Keratinocyte (primary cell): ENCODE measurements around the gene MGAT5. TPM values are rescaled to one million over a fixed set of nuclear protein-coding genes. Genes with fewer than 3 reads are reported as not detected.

Source experiments
- DNase-seq: peaks from one replicate; pipeline ENCODE4 v3.0.0-alpha.2; 2011; ENCODE audit warnings: low read depth, missing footprints, low spot score
- FAIRE-seq: peaks from 2 replicates; lab custom pipeline; 2011; peaks lifted over from hg19 to GRCh38; lab: Jason Lieb, UNC
- H2AFZ ChIP-seq: 2 replicates; pipeline ENCODE4 v1.6.0; 2012; ENCODE audit warnings: low read length, control low read depth, inconsistent platforms; ENCODE audit not compliant: control insufficient read depth
- H3K27ac ChIP-seq: 2 replicates; pipeline ENCODE4 v1.5.1; 2011; ENCODE audit warnings: low read length; ENCODE audit not compliant: control insufficient read depth, insufficient read depth
- H3K27me3 ChIP-seq: 3 replicates; pipeline ENCODE4 v1.6.0; 2011; ENCODE audit warnings: low read length; ENCODE audit not compliant: control insufficient read depth, insufficient read depth; ENCODE audit errors: extremely low read depth
- H3K36me3 ChIP-seq, 2 experiments: 2 replicates in 1 of 2; 3 replicates in 1 of 2; pipeline ENCODE4 v1.5.1; 2011; ENCODE audit warnings: low read length in 2 of 2, mild to moderate bottlenecking in 1 of 2; ENCODE audit not compliant: control insufficient read depth in 2 of 2, insufficient read depth in 2 of 2; ENCODE audit errors: extremely low read depth in 1 of 2
- H3K4me1 ChIP-seq: 3 replicates; pipeline ENCODE4 v1.5.1; 2011; ENCODE audit warnings: low read length; ENCODE audit not compliant: control insufficient read depth, insufficient read depth; ENCODE audit errors: extremely low read depth
- H3K4me2 ChIP-seq: 3 replicates; pipeline ENCODE4 v1.6.0; 2011; ENCODE audit warnings: low read depth, low read length; ENCODE audit not compliant: control insufficient read depth, insufficient read depth; ENCODE audit errors: extremely low read depth
- H3K4me3 ChIP-seq, 3 experiments: fragments of 200-600 bp in 1 of 3; sonication (generic) in 1 of 3; 2 replicates in 2 of 3; 3 replicates in 1 of 3; pipeline ENCODE4 v1.5.1; 2011 to 2016; ENCODE audit warnings: low read length in 3 of 3, mild to moderate bottlenecking in 3 of 3, control low read depth in 2 of 3, inconsistent platforms in 1 of 3, low read depth in 1 of 3, mixed read lengths in 1 of 3, mixed run types in 1 of 3, moderate library complexity in 1 of 3; ENCODE audit not compliant: control insufficient read depth in 2 of 3, insufficient read depth in 2 of 3; ENCODE audit errors: extremely low read depth in 1 of 3
- H3K79me2 ChIP-seq: 2 replicates; pipeline ENCODE4 v1.6.0; 2012; ENCODE audit warnings: low read length; ENCODE audit not compliant: control insufficient read depth, insufficient read depth
- H3K9ac ChIP-seq: 3 replicates; pipeline ENCODE4 v1.6.0; 2011; ENCODE audit warnings: low read length; ENCODE audit not compliant: control insufficient read depth, insufficient read depth; ENCODE audit errors: extremely low read depth
- H3K9me1 ChIP-seq: 3 replicates; pipeline ENCODE4 v1.6.0; 2011; ENCODE audit warnings: low read length; ENCODE audit not compliant: control insufficient read depth, insufficient read depth; ENCODE audit errors: extremely low read depth
- H3K9me3 ChIP-seq: 2 replicates; pipeline ENCODE4 v1.5.1; 2012; ENCODE audit warnings: low read depth, low read length; ENCODE audit not compliant: control insufficient read depth
- H4K20me1 ChIP-seq: 3 replicates; pipeline ENCODE4 v1.6.0; 2011; ENCODE audit warnings: low read length; ENCODE audit not compliant: control insufficient read depth, insufficient read depth; ENCODE audit errors: extremely low read depth
- CTCF ChIP-seq, 3 experiments: IDR thresholded peaks in 1 of 3; conservative IDR thresholded peaks in 1 of 3; optimal IDR thresholded peaks in 1 of 3; 2 replicates in 2 of 3; 3 replicates in 1 of 3; pipeline versions ENCODE3 to v1.5.1; 2011; ENCODE audit warnings: low read length in 3 of 3, mild to moderate bottlenecking in 3 of 3, moderate library complexity in 2 of 3, control low read depth in 1 of 3, inconsistent platforms in 1 of 3; ENCODE audit not compliant: insufficient read depth in 2 of 3; ENCODE audit errors: extremely low read depth in 1 of 3
- EZH2 ChIP-seq: IDR thresholded peaks from one replicate; pipeline ENCODE4 v1.6.1; 2012; ENCODE audit warnings: inconsistent platforms, mild to moderate bottlenecking, low read length, moderate library complexity
- dilution Hi-C: fragments of 300-500 bp; cut with MboI; formaldehyde crosslinking; loops from one replicate; pipeline ENCODE4 v1.7.0; 2020; ENCODE audit warnings: low sequenced_read_pairs; ENCODE audit not compliant: extremely low pct_ligation_motif_present
- polyA plus RNA-seq, 5 experiments: library from polyadenylated mRNA; depleted of rRNA in 3 of 5; stranded (reverse) in 3 of 5; stranded (forward) in 1 of 5; unstranded in 1 of 5; fragments of >200 nt; gene quantifications; 1 replicate in 1 of 5; 2 replicates in 3 of 5; 3 replicates in 1 of 5; pipeline versions ENCODE4 v1.2.1 to v1.2.3, GENCODE V29; 2011 to 2012; ENCODE audit warnings: missing spikeins in 2 of 5, low read depth in 1 of 5, low replicate concordance in 1 of 5

The MGAT5 gene
- polyA plus RNA-seq, 1 donor (not counting 4 experiments of a cell fraction or from before 2014, with no cell fraction given) = 23.0 TPM

- Histone ChIP-seq H3K79me2 (no peaks in the 10 kb centered on the region), H3K4me1 (no peaks in the 10 kb centered on the region), H4K20me1 (no peaks in the 10 kb centered on the region), H3K9me3 (no peaks in the 10 kb centered on the region), H3K27me3 (no peaks in the 10 kb centered on the region), H3K4me2 (no peak overlapping the region), H3K9ac (no peak overlapping the region), H3K27ac (no peak overlapping the region), H3K36me3 (peaks cover 0 to 2% of the 10 kb centered on the region in 2 experiments), H3K4me3 (no peak overlapping the region), H3K9me1 (peaks cover 2% of the 10 kb centered on the region), H2AFZ (no peak overlapping the region)
- no peak for TF ChIP-seq CTCF (optimal IDR thresholded peaks at IDR 0.05 in 1 of 3, IDR thresholded peaks at IDR 0.05 in 1 of 3, conservative IDR thresholded peaks at IDR 0.05 in 1 of 3; ENCODE audit: extremely low read depth in 1 of 3, insufficient read depth in 2 of 3, low read length in 3 of 3)
- TF ChIP-seq EZH2 = no peak
- dilution Hi-C loops = no loop called here
- DNase-seq (no peak), FAIRE-seq (no peak)
Measured at GRCh38 chr2:134280726-134281125, 26.9 kb downstream of the MGAT5 start.

- no peak for FAIRE-seq
- dilution Hi-C loops = no loop called here
Measured at GRCh38 chr2:134281815-134282419, 28.0 kb downstream of the MGAT5 start.

More at GRCh38 chr2:134281815-134282419, 28.0 kb downstream of the MGAT5 start:
- Histone ChIP-seq H3K36me3 (peaks cover 0 to 2% of the 10 kb centered on the region in 2 experiments), H3K9me1 (peaks cover 2% of the 10 kb centered on the region), H3K4me3 (no peak overlapping the region), H3K27me3 (no peaks in the 10 kb centered on the region), H3K79me2 (no peaks in the 10 kb centered on the region), H3K27ac (no peak overlapping the region), H3K4me1 (no peaks in the 10 kb centered on the region), H3K9me3 (no peaks in the 10 kb centered on the region), H4K20me1 (no peaks in the 10 kb centered on the region), H2AFZ (no peak overlapping the region), H3K4me2 (no peak overlapping the region), H3K9ac (no peak overlapping the region)
- TF ChIP-seq EZH2 (no peak), CTCF (optimal IDR thresholded peaks at IDR 0.05 in 1 of 3, IDR thresholded peaks at IDR 0.05 in 1 of 3, conservative IDR thresholded peaks at IDR 0.05 in 1 of 3; ENCODE audit: extremely low read depth in 1 of 3, insufficient read depth in 2 of 3, low read length in 3 of 3) (no peak)
- DNase-seq = no peak
